HG03280 (cell line): ENCODE results near the gene SP7.
"Not testable (repeated sequence)": the region's sequence is repeated elsewhere in the genome, so short reads cannot be mapped to it uniquely, and the experiment has no call there.

Experiments
- ATAC-seq: cut with Tn5 transposase; IDR thresholded peaks from one replicate; pipeline ENCODE4 v1.9.1; 2021; ENCODE audit warnings: mild to moderate bottlenecking, moderate library complexity; ENCODE audit not compliant: unreplicated experiment

The SP7 gene

GRCh38 chr12:53336181-53336681, at the start of gene SP7:
Gene SP7 (minus strand): TSS chr12:53336354. CDS start chr12:53335646, 708 bp downstream.
- ATAC-seq = no peak

GRCh38 chr12:53383258-53383657, 47.1 kb upstream of the SP7 start:
- ATAC-seq = no peak

GRCh38 chr12:53381731-53382630, 45.8 kb upstream of the SP7 start:
- no peak for ATAC-seq

GRCh38 chr12:53380794-53381730, 44.9 kb upstream of the SP7 start:
- no peak for ATAC-seq

- ATAC-seq = peak; percentile 49
These were observed 44.1 kb upstream of the SP7 start, which contains the start of gene SP1 for GRCh38 chr12:53380104-53380793. Gene SP1 (plus strand): TSS chr12:53380176. CDS start chr12:53380292, 116 bp downstream.

GRCh38 chr12:53379389-53380103, 43.4 kb upstream of the SP7 start:
- ATAC-seq = peak; percentile 75

- ATAC-seq = no peak
These were observed 42.7 kb upstream of the SP7 start for GRCh38 chr12:53378724-53379388.

- no peak for ATAC-seq
These were observed 42.1 kb upstream of the SP7 start for GRCh38 chr12:53378222-53378621.

GRCh38 chr12:53376747-53377146, 40.6 kb upstream of the SP7 start:
- ATAC-seq = no peak

GRCh38 chr12:53374277-53374676, 38.1 kb upstream of the SP7 start:
- not testable (repeated sequence) for ATAC-seq

- ATAC-seq = not testable (repeated sequence)
These were observed 37.5 kb upstream of the SP7 start for GRCh38 chr12:53373554-53374133.

- ATAC-seq = no peak
These were observed 29.2 kb upstream of the SP7 start for GRCh38 chr12:53365245-53365904.

- not testable (repeated sequence) for ATAC-seq
These were observed 25.5 kb upstream of the SP7 start for GRCh38 chr12:53361638-53362037.

- ATAC-seq = no peak
These were observed 22.8 kb upstream of the SP7 start for GRCh38 chr12:53358836-53359419.

GRCh38 chr12:53355121-53355520, 19.0 kb upstream of the SP7 start:
- ATAC-seq = no peak

GRCh38 chr12:53353257-53353655, 17.1 kb upstream of the SP7 start:
- no peak for ATAC-seq

- ATAC-seq = peak; percentile 83
These were observed 16.4 kb upstream of the SP7 start for GRCh38 chr12:53352331-53353256.
